Measurements from ENCODE around the gene ARMC6.

- TF ChIP-seq POLR2A (IDR thresholded peaks at IDR 0.05) (no peak), CTCF (IDR thresholded peaks at IDR 0.05) (no peak), POLR2AphosphoS5 (IDR thresholded peaks at IDR 0.05) (no peak)
Measured at GRCh38 chr19:18999016-18999758, 34.2 kb upstream of the ARMC6 start.
